ENCODE measurements around the gene ODF4.

Gene ODF4

GRCh38 chr17:8339540-8339939, at the start of gene ODF4:
Gene ODF4 (plus strand): TSS chr17:8339840. CDS start chr17:8340052, 212 bp downstream.
- DNase-seq (ENCODE audit: low spot score), result no peak

GRCh38 chr17:8290043-8290442, 49.6 kb upstream of the ODF4 start:
- no peak for DNase-seq (ENCODE audit: low spot score)

- no peak for DNase-seq (ENCODE audit: low spot score)
Measured at GRCh38 chr17:8292639-8293395, 46.8 kb upstream of the ODF4 start.

- DNase-seq (ENCODE audit: low spot score), result no peak
Measured at GRCh38 chr17:8294361-8294760, 45.3 kb upstream of the ODF4 start.

GRCh38 chr17:8294814-8295316, 44.8 kb upstream of the ODF4 start:
- no peak for DNase-seq (ENCODE audit: low spot score)

- no peak for DNase-seq (ENCODE audit: low spot score)
Measured at GRCh38 chr17:8300226-8300625, 39.4 kb upstream of the ODF4 start.

GRCh38 chr17:8300627-8301242, 38.9 kb upstream of the ODF4 start:
- peak; percentile 86 for DNase-seq (ENCODE audit: low spot score)

- DNase-seq (ENCODE audit: low spot score), result no peak
Measured at GRCh38 chr17:8310601-8311123, 29.0 kb upstream of the ODF4 start.

- DNase-seq (ENCODE audit: low spot score), result no peak
Measured at GRCh38 chr17:8311131-8311790, 28.4 kb upstream of the ODF4 start.

- no peak for DNase-seq (ENCODE audit: low spot score)
Measured at GRCh38 chr17:8312251-8312650, 27.4 kb upstream of the ODF4 start.

GRCh38 chr17:8312726-8313600, 26.7 kb upstream of the ODF4 start:
- no peak for DNase-seq (ENCODE audit: low spot score)

- DNase-seq (ENCODE audit: low spot score), result no peak
Measured at GRCh38 chr17:8314797-8315763, 24.6 kb upstream of the ODF4 start.

GRCh38 chr17:8315764-8316217, 23.8 kb upstream of the ODF4 start:
- DNase-seq (ENCODE audit: low spot score), result no peak

- DNase-seq (ENCODE audit: low spot score), result no peak
Measured at GRCh38 chr17:8318010-8318935, 21.4 kb upstream of the ODF4 start.

GRCh38 chr17:8320262-8320661, 19.4 kb upstream of the ODF4 start:
- DNase-seq (ENCODE audit: low spot score), result no peak

GRCh38 chr17:8320990-8321389, 18.6 kb upstream of the ODF4 start:
- no peak for DNase-seq (ENCODE audit: low spot score)

GRCh38 chr17:8322061-8322460, 17.6 kb upstream of the ODF4 start:
- DNase-seq (ENCODE audit: low spot score), result no peak

- no peak for DNase-seq (ENCODE audit: low spot score)
Measured at GRCh38 chr17:8324132-8324531, 15.5 kb upstream of the ODF4 start.

- no peak for DNase-seq (ENCODE audit: low spot score)
Measured at GRCh38 chr17:8324923-8325322, 14.7 kb upstream of the ODF4 start.
